HCEC 1CT (cell line): ENCODE data around the gene CCSER1.
A peak's percentile ranks its signal among the peaks of the same experiment; 100 is the strongest.
"Not testable (repeated sequence)": the region's sequence is repeated elsewhere in the genome, so short reads cannot be mapped to it uniquely, and the experiment has no call there.

Experiments
- DNase-seq: peaks from one replicate; pipeline ENCODE4 v3.0.0-alpha.2; 2017

CCSER1 gene

DNA sequence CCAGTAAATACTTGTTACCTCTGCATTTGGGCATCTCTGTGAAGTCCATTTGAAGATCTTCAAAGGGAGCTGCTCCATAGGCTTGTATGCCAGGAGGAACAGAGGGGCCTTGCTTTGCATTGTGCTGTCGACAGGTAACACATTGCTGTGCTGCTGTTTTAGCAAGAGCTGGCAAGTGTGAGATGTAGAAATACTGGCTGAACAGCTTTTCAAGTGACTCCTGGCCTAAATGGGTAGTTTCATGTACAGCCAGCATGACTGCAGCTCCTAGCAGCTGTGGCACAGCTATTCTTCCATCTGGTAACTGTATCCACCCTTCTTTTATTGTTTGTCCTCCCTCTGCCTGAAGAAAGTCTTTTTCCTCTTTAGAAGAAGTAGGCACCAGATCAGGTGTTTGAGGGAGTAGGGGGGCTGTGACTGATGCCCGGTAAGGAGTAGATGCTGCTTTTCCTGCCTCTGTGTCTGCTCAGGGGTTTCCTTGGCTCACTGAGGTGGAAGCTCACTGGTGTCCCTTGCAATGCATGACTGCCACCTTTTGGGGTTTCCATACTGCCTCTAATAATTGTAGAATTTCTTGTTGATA, 965.3 kb downstream of the CCSER1 start:
- DNase-seq: no peak

DNA sequence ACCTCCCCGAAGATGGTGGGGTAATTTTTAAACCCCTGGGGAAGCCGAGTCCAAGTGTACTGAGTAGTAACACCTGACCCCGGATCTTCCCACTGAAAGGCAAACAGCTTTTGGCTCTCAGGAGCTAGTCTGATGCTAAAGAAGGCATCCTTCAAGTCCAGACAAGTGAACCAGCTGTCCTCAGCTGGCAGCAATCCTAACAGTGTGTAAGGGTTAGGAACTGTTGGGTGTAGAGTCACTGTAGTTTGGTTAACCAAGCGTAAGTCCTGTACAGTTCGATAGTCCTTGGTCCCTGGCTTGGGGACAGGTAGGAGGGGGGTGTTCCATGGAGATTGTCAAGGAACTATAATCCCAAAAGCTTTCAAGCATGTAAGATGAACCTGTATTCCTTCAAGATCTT, 967.0 kb downstream of the CCSER1 start:
- DNase-seq: not testable (repeated sequence)

DNA sequence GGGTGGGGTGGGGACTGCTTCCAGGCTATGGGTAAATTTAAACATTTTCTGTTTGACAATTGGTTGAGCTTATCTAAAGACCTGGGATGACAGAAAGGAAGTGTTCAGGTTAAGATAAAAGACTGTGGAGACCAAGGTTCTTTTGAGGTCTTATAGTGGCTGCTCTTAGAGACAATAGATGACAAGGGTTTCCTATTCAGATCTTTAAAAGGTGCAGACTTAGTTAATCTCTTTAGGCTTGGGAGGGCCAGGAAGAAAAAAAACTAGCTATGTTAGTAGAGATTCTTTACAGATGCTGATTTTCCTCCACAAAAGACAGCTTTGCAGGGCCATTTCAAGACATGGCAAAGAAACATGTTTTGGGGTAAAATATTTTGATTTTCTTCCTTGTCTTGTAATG, 972.5 kb downstream of the CCSER1 start:
- DNase-seq: no peak

DNA sequence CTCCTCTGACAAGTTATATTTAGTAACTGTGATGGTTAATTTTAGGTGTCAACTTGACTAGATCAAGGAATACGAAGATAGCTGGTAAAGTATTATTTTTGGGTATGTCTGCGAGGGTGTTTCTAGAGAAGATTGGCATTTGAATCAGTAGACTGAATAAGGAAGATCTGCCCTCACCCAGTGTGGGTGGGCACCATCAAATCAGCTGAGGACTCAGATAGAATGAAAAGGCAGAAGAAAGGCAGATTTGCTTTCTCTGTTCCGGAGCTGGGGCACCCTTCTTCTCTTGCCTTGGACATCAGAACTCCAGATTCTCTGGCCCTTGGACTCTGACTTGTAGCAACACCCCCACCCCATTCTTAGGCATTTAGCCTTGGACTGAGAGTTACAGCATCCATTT, 981.6 kb downstream of the CCSER1 start:
- no peak for DNase-seq

DNA sequence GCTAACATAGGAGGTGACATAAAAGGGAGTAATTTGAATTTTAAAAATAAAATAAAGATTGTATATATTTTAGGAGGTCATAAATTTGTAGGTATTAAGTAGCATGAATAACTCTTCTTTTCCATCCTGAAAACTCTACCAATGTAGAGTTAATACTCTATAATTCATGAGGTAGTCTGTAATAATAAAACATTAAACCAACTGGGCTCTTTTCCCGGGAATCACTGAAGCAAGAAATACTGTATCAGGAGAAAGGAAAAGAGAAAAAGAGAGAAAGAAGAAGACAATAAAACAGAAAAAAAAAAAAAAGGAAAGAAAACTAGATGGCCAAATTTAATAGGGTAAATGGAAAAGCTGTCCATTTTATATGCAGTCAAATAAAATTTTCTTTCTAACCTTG, 984.4 kb downstream of the CCSER1 start:
- no peak for DNase-seq

DNA sequence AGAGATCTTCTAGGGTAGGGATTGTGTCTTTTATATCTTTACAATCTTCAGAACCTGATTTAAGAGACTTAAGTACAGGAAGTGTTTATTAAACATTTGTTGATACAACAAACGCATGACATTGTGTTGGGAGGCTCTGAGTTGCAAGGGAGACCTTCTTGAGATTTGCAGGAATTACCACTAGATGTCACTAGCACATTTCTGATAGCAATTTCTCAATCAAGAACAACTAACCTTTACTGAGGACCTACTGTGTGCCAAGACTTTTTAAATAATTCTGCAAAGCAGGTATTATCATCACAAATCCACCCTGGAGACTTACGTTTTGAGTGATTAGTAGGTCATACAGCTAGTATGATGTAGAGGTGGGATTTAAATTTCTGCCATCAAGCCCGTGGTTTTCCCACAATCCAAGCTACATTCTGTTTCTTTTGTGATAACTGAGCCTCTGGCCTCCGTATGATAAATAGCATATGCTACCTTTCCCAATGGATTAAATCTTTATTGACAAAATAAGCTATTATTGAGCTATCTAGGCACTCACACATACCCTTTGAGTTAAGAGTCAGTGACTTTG, 986.0 kb downstream of the CCSER1 start:
- peak; percentile 3 for DNase-seq

DNA sequence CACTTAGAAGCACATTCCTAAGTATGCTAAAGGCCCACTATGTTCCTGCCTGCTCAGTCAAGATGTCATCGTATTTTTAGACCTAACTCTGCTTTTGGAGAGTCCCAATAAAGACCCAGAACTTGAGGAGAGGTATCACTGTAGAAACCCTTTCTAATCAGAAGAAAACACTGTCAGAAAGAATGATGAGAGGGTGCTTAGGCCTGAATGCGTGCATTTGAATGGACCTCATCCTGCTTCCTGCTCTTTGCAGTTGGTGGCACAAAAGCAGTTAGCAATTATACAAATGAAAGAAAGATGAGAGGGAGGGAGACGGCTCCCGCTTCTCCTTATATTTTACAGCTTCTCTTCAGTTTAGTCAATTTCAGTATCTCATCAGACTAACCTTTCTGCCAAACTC, 987.2 kb downstream of the CCSER1 start:
- no peak for DNase-seq

DNA sequence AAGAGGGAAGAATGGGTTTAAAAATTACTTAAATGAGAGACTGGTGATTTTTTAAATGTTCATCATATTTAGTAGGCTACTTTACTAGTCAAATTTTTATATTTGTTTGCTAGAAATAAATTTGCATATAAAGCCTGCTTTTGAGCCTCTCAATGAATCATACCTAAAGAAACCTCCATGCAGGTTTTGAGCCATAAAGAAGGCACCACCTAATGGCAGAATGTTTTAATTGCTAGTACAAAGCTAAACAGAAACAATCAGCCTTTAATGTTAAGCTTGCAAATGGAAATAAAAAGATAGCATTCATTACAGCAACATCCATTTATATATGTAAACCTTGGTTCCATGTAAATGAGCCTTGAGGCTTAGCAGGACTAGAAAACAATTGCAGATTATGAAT, 989.7 kb downstream of the CCSER1 start:
- peak; percentile 0 for DNase-seq

DNA sequence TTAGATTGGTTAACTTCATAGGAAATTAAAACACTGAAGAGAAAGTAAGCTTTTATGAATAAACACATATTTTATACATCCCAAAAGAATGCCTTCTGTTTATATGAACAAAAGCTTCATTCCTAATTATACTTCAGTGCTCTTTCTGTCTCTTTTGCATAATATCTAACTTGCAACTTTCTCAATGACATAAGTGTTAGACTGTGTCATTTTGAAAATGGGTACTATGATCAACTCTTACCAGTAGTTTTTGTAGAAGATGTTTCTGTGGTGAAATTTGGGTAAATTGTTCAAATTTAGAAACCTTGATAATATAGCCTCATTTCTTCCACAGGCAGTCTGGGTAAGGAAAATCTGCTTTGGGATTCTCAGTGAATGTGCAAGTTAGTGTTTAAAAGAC, 991.4 kb downstream of the CCSER1 start:
- no peak for DNase-seq

DNA sequence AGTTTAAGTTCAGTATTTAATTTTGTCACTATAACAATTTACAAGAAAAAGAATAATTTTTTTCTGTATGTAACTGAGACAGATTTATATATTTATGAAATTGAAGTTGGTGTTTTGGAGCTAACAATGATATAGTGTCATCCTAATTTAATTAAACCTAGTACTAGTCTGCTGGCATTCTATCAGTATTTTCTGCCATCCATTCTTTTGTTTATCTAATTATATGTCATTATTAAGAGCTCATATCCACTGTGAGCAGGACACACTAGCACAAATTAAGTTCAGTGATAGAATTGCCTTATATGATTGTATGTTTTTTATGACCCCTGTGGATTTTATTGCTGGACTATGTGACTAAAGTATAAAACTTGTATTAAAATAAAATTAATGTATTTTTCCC, 996.5 kb downstream of the CCSER1 start:
- DNase-seq: no peak

DNA sequence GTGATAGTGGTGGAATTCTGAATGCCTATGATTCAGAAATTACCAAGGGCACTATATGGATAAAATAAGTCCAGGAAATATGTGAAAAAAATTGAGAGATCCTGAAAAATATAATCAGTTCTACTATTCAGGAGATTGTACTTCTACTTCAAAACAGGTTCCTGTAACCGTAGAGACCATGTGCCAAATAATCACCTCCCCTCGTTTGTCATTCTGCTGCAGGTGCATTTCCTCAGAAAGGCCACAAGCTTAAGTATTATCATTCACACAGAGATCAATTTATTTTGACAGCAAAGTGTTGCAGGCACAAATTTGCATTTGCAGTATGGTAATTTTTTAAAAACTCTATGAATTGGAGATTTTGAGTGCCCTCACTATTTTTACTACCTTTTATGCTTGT, 1000.0 kb downstream of the CCSER1 start:
- no peak for DNase-seq

DNA sequence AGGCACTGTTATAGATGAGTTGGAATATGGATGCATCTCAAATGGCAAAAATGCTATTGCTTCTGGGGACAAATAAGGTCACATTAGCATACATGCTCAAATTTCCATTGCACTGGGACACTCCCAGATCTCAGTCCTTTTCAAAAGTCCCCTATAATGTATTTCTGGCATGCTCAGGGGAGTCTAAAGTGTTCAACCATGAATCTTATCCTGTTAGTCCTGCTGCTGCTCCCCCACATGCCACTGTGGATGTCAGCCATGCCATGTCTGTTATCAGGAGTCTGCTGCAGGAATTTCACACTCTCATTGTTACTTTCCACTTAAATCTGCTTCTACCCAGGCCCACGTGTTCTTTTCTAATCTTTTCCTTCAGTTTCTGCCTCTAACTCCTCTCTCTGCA, 1000.6 kb downstream of the CCSER1 start:
- no peak for DNase-seq

DNA sequence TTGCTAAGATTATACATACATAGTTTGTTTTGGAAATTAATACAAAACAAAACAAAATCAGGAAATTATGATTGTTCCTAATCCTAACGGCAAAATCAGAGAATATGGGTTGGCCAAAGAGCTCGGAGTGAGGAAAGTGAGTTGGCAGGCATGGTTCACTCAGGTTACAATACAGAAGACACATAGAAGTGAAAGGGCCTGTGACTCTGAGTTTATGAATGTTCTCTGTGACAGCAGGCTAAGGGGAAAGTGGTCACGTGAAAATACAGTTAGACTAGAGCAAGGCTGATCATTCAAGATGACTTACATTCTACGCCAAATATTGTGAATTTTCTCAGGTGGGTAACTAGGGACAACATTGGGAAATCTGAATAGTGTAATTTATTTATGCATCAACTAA, 1001.3 kb downstream of the CCSER1 start:
- DNase-seq: no peak

DNA sequence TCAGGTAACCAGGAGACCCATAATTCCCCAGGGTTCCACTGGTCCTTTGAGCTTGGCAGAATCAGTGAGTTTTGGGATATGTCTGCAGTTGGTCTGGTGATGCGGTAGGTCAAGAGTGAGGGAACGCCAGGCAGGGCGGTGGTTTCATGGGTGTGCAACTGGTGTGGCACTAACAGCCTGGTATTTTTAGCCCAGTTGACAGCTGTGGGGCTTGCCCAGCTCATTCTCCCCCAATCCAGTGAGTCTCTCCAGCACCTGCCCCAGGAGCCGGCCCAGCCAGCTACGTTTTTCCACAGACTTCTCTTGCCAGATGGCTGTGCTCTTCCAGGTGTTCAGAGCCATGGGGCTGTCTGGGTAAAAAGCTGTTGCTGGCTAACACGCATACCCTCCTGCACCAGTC, 1019.9 kb downstream of the CCSER1 start:
- DNase-seq: no peak

DNA sequence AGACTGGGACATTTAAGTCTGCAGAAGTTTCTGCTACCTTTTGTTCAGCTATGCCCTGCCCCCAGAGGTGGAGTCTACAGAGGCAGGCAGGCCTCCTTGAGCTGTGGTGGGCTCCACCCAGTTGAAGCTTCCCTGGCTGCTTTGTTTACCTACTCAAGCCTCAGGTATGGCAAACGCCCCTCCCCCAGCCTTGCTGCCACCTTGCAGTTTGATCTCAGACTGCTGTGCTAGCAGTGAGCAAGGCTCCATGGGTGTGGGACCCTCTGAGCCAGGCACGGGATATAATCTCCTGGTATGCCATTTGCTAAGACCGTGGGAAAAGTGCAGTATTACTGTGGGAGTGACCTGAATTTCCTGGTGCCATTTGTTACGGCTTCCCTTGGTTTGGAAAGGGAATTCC, 1026.8 kb downstream of the CCSER1 start:
- DNase-seq: not testable (repeated sequence)

DNA sequence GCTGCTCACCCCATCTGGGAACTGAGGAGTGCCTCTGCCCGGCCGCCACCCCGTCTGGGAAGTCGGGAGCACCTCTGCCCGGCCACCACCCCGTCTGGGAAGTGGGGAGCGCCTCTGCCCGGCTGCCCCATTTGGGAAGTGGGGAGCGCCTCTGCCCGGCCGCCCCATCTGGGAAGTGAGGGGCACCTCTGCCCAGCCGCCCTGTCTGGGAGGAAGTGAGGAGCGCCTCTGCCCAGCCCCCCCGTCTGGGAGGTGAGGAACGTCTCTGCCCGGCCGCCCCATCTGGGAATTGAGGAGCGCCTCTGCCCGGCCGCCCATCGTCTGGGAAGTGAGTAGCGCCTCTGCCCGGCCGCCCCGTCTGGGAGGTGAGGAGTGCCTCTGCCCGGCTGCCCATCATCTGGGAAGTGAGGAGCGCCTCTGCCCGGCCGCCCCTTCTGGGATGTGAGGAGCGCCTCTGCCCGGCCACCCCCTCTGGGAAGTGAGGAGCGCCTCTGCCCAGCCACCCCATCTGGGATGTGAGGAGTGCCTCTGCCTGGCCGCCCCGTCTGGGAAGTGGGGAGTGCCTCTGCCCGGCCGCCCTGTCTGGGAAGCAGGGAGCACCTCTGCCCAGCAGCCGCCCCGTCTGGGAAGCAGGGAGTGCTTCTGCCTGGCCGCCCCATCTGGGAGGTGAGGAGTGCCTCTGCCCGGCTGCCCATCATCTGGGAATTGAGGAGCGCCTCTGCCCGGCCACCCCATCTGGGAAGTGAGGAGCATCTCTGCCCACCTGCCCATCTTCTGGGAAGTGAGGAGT, 1040.9 kb downstream of the CCSER1 start:
- not testable (repeated sequence) for DNase-seq

DNA sequence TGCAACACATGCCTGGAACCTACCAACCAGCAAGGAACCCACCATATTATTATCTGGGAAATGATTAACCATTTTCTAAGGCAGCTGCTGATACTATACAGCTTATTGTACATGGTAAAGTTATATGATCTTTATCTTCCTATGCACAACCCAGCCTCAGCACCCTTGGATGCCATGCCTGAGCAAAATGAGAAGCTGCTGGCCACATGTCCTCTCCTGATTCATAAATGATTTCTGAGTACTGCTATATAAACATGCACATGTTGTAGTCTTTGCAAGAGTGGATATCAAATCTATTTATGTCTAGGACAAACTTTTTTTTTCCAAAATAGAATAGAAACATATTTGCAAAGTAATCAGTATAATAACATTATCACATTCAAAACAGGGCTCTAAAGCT, 1043.6 kb downstream of the CCSER1 start:
- DNase-seq: no peak

DNA sequence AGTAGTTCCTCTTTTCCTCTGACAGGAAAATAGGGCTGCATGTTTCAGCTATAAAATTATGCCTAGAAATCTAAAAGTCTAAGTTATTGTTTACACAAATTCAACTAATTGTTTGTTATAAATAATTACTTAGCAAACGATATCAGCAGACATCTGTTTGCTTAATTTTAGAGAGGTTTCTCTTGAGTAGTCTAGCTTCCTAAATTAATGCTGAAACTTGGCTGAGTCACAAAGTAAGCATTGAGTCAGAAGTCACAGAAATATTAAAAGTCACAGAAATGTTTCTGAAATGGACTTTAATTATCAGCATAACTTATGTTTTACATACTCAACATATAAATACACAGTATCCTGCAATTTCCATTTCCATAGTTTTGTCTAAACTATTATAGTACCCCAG, 1044.0 kb downstream of the CCSER1 start:
- no peak for DNase-seq

DNA sequence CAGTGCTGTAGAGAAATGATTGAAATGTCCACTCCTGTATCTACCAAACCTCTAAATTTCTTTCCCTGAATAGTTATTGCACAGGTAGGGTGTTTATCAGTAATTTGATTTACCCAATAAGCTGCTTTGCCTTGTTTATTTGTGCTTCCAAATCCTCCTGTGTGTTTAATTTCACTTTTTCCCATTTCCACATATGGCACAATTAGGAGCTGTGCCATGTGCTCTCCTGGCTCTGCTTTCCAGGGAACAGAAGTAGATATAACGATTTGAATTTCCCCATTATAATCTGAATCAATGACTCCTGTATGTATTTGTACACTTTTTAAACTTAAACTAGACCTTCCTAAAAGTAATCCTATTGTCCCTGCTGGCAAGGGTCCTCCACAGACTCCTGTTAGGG, 1057.9 kb downstream of the CCSER1 start:
- not testable (repeated sequence) for DNase-seq

DNA sequence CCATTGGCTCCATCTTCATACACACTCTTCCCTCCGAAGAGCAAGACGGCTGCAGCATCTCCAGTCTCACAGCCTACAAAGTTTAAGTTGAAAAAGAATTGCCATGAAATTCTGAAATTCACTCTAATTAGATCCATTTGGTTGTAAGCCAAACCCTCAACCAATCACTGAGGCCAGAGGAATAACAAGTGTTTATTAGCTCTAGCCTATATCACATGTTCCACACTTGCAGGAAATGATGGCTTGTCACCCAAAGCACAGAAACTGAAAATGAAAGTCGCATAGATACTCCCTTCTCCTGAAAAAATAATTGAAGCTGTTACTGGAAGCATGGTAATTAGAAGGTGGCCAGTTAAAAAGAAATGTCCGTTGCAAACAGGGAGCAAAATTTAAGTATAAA, 1071.8 kb downstream of the CCSER1 start:
- DNase-seq: no peak

DNA sequence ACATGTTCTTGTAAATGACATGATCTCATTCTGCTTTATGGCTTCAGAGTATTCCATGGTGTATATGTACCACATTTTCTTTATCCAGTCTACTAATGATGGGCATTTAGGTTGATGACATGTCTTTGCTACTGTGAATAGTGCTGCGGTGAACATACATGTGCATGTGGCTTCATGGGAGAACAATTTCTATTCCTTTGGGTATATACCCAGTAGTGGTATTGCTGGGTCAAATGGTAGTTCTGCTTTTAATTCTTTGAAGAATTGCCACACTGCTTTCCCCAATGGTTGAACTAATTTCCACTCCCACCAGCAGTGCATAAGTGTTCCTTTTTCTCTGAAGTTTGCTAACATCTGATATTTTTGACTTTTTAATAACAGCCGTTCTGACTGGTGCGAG, 1080.3 kb downstream of the CCSER1 start:
- no peak for DNase-seq

DNA sequence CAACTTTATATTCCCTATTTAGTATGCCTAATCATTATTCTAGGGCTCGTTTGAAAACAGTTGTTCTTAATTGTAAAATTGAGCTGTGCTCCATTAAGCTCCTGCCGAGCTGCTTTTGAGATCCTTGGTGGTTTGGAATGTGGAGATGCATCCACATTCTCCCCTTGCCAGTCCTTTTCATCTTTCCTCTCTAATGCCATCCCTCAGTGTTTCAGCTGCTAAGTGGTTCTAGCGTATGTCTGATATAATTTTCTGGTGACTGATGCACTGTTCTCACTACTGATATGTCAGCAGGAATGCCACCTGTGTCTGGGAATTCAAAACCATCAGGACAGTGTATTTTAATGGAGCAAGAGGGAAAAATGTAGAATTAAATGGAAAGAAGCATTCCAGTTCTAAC, 1085.0 kb downstream of the CCSER1 start:
- DNase-seq: no peak

DNA sequence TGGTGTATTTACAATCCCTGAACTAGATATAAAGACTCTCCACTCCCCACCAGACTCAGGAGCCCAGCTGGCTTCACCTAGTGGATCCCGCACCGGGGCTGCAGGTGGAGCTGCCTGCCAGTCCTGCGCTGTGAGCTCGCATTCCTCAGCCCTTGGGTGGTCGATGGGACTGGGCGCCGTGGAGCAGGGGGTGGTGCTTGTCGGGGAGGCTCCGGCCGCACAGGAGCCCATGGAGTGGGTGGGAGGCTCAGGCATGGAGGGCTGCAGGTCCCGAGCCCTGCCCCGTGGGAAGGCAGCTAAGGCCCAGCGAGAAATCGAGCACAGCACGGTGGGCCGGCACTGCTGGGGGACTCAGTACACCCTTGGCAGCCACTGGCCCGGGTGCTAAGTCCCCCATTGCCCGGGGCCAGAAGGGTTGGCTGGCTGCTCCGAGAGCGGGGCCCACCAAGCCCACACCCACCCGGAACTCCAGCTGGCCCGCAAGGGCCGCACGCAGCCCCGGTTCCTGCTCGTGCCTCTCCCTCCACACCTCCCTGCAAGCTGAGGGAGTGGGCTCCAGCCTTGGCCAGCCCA, 1090.7 kb downstream of the CCSER1 start:
- DNase-seq: not testable (repeated sequence)

DNA sequence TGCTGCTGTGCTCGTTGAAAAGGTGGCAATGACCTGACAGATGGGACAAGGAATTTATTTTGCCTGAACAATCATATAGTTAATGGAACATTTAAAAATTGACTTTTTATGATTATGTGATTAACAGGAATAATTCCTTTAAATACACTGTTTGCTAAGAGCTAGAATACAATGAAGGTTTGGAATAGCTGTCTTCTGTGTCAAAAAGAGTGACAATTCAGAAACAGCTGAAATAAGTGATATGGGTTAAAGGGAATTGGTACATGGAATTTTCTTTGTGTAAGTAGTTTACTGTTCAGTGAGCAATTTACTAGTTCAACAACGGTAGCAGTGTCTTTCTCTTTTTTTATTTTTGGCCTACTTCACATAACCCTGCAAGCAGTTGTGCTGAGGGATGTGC, 1093.1 kb downstream of the CCSER1 start:
- DNase-seq: no peak
